HCT116 (cell line): ENCODE results near the gene NTS. TPM values are rescaled to one million over a fixed set of nuclear protein-coding genes. Genes with fewer than 3 reads are reported as not detected.

ENCODE experiments used
- ATAC-seq: fragments of 200-7000 bp; cut with Tn5 transposase; 2 replicates; pipeline ENCODE4 v1.9.1; 2020; ENCODE audit warnings: mild to moderate bottlenecking, moderate library complexity
- BruUV-seq: library from RNA; stranded (reverse); fragments of 400-500 nt; replicated peaks from 2 replicates; lab custom pipeline; 2021; lab: Mats Ljungman, UMichigan
- CTCF ChIA-PET: fragments of 300-600 bp; sonication (Branson Sonifier 250); formaldehyde crosslinking; loops from one replicate; lab custom pipeline; 2021; ENCODE audit warnings: antibody characterized with exemption; lab: Charles Lee
- POLR2A ChIA-PET: fragments of 300-600, 350-600 bp; sonication (Branson Sonifier 250); formaldehyde crosslinking; loops from one replicate; lab custom pipeline; 2021; ENCODE audit warnings: antibody characterized with exemption; lab: Charles Lee
- RAD21 ChIA-PET, 2 experiments: fragments of 300-600 bp; sonication (Branson Sonifier 250); formaldehyde crosslinking; loops; one replicate each; lab custom pipeline; 2023; ENCODE audit warnings: low total read pairs in 2 of 2; ENCODE audit not compliant: uncharacterized antibody in 2 of 2, unreplicated experiment in 2 of 2, low non-redundant PET in 1 of 2; lab: Charles Lee
- DNase-seq: peaks from one replicate; pipeline ENCODE4 v3.0.0-alpha.2; 2010; ENCODE audit warnings: low read depth, low spot score
- H2AFZ ChIP-seq: fragments of 200-600 bp; shearing (Covaris generic), sonication (generic); 2 replicates; pipeline ENCODE4 v1.6.1; 2017; ENCODE audit warnings: low read depth, mixed run types, mixed read lengths, antibody characterized with exemption, low read length; ENCODE audit not compliant: poor library complexity, severe bottlenecking
- H3K27ac ChIP-seq: 2 replicates; pipeline ENCODE4 v1.5.1; 2012; ENCODE audit warnings: low read depth, low read length
- H3K27me3 ChIP-seq: fragments of 200-600 bp; sonication (generic); 2 replicates; pipeline ENCODE4 v1.6.1; 2016; ENCODE audit warnings: mixed run types, low read length, mixed read lengths; ENCODE audit not compliant: insufficient read depth
- H3K36me3 ChIP-seq, 2 experiments: fragments of 200-500 bp in 1 of 2; fragments of 200-600 bp in 1 of 2; sonication (Bioruptor generic) in 1 of 2; sonication (generic) in 1 of 2; 2 replicates each; pipeline versions ENCODE4 v1.5.1 to v1.6.1; 2014 to 2016; ENCODE audit warnings: low read length in 2 of 2, inconsistent platforms in 1 of 2, mixed read lengths in 1 of 2, mixed run types in 1 of 2; ENCODE audit not compliant: insufficient read depth in 2 of 2, control insufficient read depth in 1 of 2
- H3K4me1 ChIP-seq, 2 experiments: fragments of 200-600 bp in 1 of 2; sonication (generic) in 1 of 2; 2 replicates each; pipeline versions ENCODE4 v1.5.1 to v1.6.1; 2012 to 2017; ENCODE audit warnings: low read length in 2 of 2, inconsistent platforms in 1 of 2, mild to moderate bottlenecking in 1 of 2, mixed read lengths in 1 of 2, mixed run types in 1 of 2, moderate library complexity in 1 of 2; ENCODE audit not compliant: insufficient read depth in 2 of 2, control insufficient read depth in 1 of 2
- H3K4me2 ChIP-seq: fragments of 200-600 bp; sonication (generic); 2 replicates; pipeline ENCODE4 v1.6.1; 2017; ENCODE audit warnings: mixed run types, low read length, mixed read lengths
- H3K4me3 ChIP-seq, 2 experiments: fragments of 200-600 bp in 1 of 2; sonication (generic) in 1 of 2; replicated peaks in 1 of 2; 2 replicates each; pipeline ENCODE4 v1.5.1; 2011 to 2016; ENCODE audit warnings: low read length in 2 of 2, control low read depth in 1 of 2, low read depth in 1 of 2, mild to moderate bottlenecking in 1 of 2, mixed read lengths in 1 of 2, mixed run types in 1 of 2
- H3K79me2 ChIP-seq: fragments of 200-600 bp; sonication (generic); 2 replicates; pipeline ENCODE4 v1.6.1; 2017; ENCODE audit warnings: mild to moderate bottlenecking, mixed run types, low read length, moderate library complexity, mixed read lengths; ENCODE audit not compliant: insufficient read depth
- H3K9ac ChIP-seq: fragments of 200-600 bp; sonication (generic); 2 replicates; pipeline ENCODE4 v1.6.1; 2016; ENCODE audit warnings: low read length, mixed read lengths
- H3K9me2 ChIP-seq: fragments of 200-600 bp; sonication (generic), shearing (Covaris generic); 2 replicates; pipeline ENCODE4 v1.6.1; 2017; ENCODE audit warnings: mixed run types, mild to moderate bottlenecking, moderate library complexity; ENCODE audit not compliant: insufficient read depth
- H3K9me3 ChIP-seq, 2 experiments: fragments of 200-500 bp in 1 of 2; fragments of 200-600 bp in 1 of 2; sonication (Bioruptor generic) in 1 of 2; sonication (generic) in 1 of 2; 2 replicates each; pipeline ENCODE4 v1.6.1; 2014 to 2017; ENCODE audit warnings: low read length in 2 of 2, mixed read lengths in 2 of 2, inconsistent platforms in 1 of 2, low read depth in 1 of 2, mild to moderate bottlenecking in 1 of 2, mixed run types in 1 of 2, moderate library complexity in 1 of 2; ENCODE audit not compliant: control insufficient read depth in 1 of 2, insufficient read depth in 1 of 2
- H4K20me1 ChIP-seq: fragments of 200-600 bp; sonication (generic), shearing (Covaris generic); 2 replicates; pipeline ENCODE4 v1.6.1; 2017; ENCODE audit warnings: mixed run types, mild to moderate bottlenecking, moderate library complexity; ENCODE audit not compliant: insufficient read depth
- POLR2AphosphoS5 ChIP-seq: IDR thresholded peaks from 2 replicates; pipeline ENCODE4 v1.6.1; 2011; ENCODE audit warnings: mild to moderate bottlenecking, low read depth, low read length, moderate library complexity
- ZFX ChIP-seq: fragments of 450-650 bp; IDR thresholded peaks from 2 replicates; pipeline ENCODE4 v1.6.1; 2017
- intact Hi-C: fragments of 100-400 bp; cut with micrococcal nuclease; formaldehyde crosslinking; loops from 2 replicates; pipeline ENCODE4 v1.10.0; 2022
- total RNA-seq: library from RNA; stranded (reverse); gene quantifications from one replicate; pipeline ENCODE4 v1.2.1, GENCODE V29; 2021; ENCODE audit not compliant: unreplicated experiment
- TF ChIP-seq, protein P1 (sequence below): IDR thresholded peaks from 2 replicates; pipeline ENCODE4 v1.6.1; 2012; ENCODE audit warnings: low read depth

NTS gene
- total RNA-seq, 1 experiment from 2014 or later = not detected

DNA sequence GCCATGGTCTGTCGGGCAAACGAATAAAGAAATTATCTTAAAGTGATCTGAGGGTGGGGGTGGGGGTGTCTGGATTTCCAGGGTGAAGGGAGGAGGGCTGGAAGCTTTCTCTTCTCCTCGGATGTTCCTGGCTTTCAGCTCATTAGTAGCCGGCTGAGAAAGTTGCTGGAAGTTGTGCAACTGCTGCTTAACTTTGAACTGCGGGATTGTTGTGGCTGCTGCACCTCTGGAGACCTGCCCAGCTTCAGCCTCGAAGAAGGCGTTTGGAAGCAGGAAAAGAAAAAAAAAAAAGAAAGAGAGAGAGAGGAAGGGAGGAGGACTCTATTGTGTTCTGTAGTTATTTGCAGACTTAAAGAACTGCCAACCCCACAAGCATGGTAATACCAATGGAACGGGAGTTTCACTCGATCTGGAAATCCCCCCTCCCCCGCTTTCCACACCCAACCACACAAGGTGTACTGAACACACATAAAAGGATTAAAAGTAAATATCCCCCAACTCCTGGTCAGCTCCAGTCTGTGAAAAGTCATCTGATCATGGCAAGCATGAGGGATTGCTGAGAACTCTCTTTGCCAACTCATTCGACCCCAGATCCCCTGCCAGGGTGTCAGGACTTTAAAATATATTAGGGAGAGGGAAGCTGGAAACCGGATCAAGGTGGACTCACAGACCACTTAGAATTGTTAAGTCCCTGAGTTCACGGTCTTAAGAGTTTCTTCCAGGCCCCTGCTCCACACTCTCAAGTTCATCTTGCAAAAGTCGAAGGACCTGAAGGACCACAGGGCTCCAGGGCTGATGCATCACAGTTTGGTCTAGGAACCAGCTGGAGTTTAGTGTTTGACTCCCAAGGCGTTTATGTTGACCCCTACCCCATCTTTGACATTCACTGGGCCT is 37.7 kb upstream of the NTS start, which contains the start of gene RASSF9:
TSS of gene RASSF9 (minus strand) at position 213 of the 894 bp plus-strand sequence. CDS start at position 5, 208 bp downstream.
- BruUV-seq = no TSS peak
- H3K9me3 ChIP-seq = no peaks in the 10 kb centered on the region
- ATAC-seq (no peak), DNase-seq (no peak)
- no peaks in the 10 kb centered on the region for H4K20me1 ChIP-seq
- intact Hi-C loops = no loop called here
- no peaks in the 10 kb centered on the region for H3K36me3 ChIP-seq
- no peaks in the 10 kb centered on the region for H3K79me2 ChIP-seq
- ChIA-PET CTCF (no interaction called here), POLR2A (no interaction called here), RAD21 (no interaction called here)
- no peak within 1 kb of the TSS for H3K4me3 ChIP-seq
- H3K4me1 ChIP-seq = no peaks in the 10 kb centered on the region
- TF ChIP-seq, protein P1, sequence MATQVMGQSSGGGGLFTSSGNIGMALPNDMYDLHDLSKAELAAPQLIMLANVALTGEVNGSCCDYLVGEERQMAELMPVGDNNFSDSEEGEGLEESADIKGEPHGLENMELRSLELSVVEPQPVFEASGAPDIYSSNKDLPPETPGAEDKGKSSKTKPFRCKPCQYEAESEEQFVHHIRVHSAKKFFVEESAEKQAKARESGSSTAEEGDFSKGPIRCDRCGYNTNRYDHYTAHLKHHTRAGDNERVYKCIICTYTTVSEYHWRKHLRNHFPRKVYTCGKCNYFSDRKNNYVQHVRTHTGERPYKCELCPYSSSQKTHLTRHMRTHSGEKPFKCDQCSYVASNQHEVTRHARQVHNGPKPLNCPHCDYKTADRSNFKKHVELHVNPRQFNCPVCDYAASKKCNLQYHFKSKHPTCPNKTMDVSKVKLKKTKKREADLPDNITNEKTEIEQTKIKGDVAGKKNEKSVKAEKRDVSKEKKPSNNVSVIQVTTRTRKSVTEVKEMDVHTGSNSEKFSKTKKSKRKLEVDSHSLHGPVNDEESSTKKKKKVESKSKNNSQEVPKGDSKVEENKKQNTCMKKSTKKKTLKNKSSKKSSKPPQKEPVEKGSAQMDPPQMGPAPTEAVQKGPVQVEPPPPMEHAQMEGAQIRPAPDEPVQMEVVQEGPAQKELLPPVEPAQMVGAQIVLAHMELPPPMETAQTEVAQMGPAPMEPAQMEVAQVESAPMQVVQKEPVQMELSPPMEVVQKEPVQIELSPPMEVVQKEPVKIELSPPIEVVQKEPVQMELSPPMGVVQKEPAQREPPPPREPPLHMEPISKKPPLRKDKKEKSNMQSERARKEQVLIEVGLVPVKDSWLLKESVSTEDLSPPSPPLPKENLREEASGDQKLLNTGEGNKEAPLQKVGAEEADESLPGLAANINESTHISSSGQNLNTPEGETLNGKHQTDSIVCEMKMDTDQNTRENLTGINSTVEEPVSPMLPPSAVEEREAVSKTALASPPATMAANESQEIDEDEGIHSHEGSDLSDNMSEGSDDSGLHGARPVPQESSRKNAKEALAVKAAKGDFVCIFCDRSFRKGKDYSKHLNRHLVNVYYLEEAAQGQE = no peak
- TF ChIP-seq POLR2AphosphoS5 (no peak), ZFX (no peak)
- H3K9ac ChIP-seq = no peak within 1 kb of the TSS
- H3K4me2 ChIP-seq = 0 out of 2 replicates have a peak within 1 kb of the TSS, but pooled peaks have one; percentile 3
- H3K27ac ChIP-seq = no peak within 1 kb of the TSS
- no peaks in the 10 kb centered on the region for H3K27me3 ChIP-seq
- no peaks in the 10 kb centered on the region for H3K9me2 ChIP-seq
- H2AFZ ChIP-seq = peak within 1 kb of the TSS; percentile 29
